Testis (tissue), 2 donors: ENCODE data around the gene PLEKHS1.

Experiments
- CTCF ChIP-seq, 3 experiments: fragments of 450-650 bp in 2 of 3; fragments of 200-600 bp in 1 of 3; sonication (generic) in 1 of 3; IDR thresholded peaks; one replicate each; pipeline ENCODE4 v1.5.1; 2016 to 2019; ENCODE audit warnings: antibody characterized with exemption in 3 of 3, mild to moderate bottlenecking in 2 of 3, moderate library complexity in 1 of 3
- POLR2A ChIP-seq: fragments of 450-650 bp; IDR thresholded peaks from one replicate; pipeline ENCODE4 v1.6.1; 2017; ENCODE audit warnings: antibody characterized with exemption, mild to moderate bottlenecking, moderate library complexity

GRCh38 chr10:113746217-113746957, 5.1 kb upstream of the PLEKHS1 start:
- no peak for TF ChIP-seq CTCF (IDR thresholded peaks at IDR 0.05)
- no peak for TF ChIP-seq POLR2A
